HCT116 (cell line): ENCODE data around the gene PDZRN4. TPM values are rescaled to one million over a fixed set of nuclear protein-coding genes. Genes with fewer than 3 reads are reported as not detected.

Source experiments
- ATAC-seq: fragments of 200-7000 bp; cut with Tn5 transposase; 2 replicates; pipeline ENCODE4 v1.9.1; 2020; ENCODE audit warnings: mild to moderate bottlenecking, moderate library complexity
- BruUV-seq: library from RNA; stranded (reverse); fragments of 400-500 nt; replicated peaks from 2 replicates; lab custom pipeline; 2021; lab: Mats Ljungman, UMichigan
- CTCF ChIA-PET: fragments of 300-600 bp; sonication (Branson Sonifier 250); formaldehyde crosslinking; loops from one replicate; lab custom pipeline; 2021; ENCODE audit warnings: antibody characterized with exemption; lab: Charles Lee
- POLR2A ChIA-PET: fragments of 300-600, 350-600 bp; sonication (Branson Sonifier 250); formaldehyde crosslinking; loops from one replicate; lab custom pipeline; 2021; ENCODE audit warnings: antibody characterized with exemption; lab: Charles Lee
- RAD21 ChIA-PET, 2 experiments: fragments of 300-600 bp; sonication (Branson Sonifier 250); formaldehyde crosslinking; loops; one replicate each; lab custom pipeline; 2023; ENCODE audit warnings: low total read pairs in 2 of 2; ENCODE audit not compliant: uncharacterized antibody in 2 of 2, unreplicated experiment in 2 of 2, low non-redundant PET in 1 of 2; lab: Charles Lee
- DNase-seq: peaks from one replicate; pipeline ENCODE4 v3.0.0-alpha.2; 2010; ENCODE audit warnings: low read depth, low spot score
- H2AFZ ChIP-seq: fragments of 200-600 bp; shearing (Covaris generic), sonication (generic); 2 replicates; pipeline ENCODE4 v1.6.1; 2017; ENCODE audit warnings: low read depth, mixed run types, mixed read lengths, antibody characterized with exemption, low read length; ENCODE audit not compliant: poor library complexity, severe bottlenecking
- H3K27ac ChIP-seq: 2 replicates; pipeline ENCODE4 v1.5.1; 2012; ENCODE audit warnings: low read depth, low read length
- H3K27me3 ChIP-seq: fragments of 200-600 bp; sonication (generic); 2 replicates; pipeline ENCODE4 v1.6.1; 2016; ENCODE audit warnings: mixed run types, low read length, mixed read lengths; ENCODE audit not compliant: insufficient read depth
- H3K36me3 ChIP-seq, 2 experiments: fragments of 200-500 bp in 1 of 2; fragments of 200-600 bp in 1 of 2; sonication (Bioruptor generic) in 1 of 2; sonication (generic) in 1 of 2; 2 replicates each; pipeline versions ENCODE4 v1.5.1 to v1.6.1; 2014 to 2016; ENCODE audit warnings: low read length in 2 of 2, inconsistent platforms in 1 of 2, mixed read lengths in 1 of 2, mixed run types in 1 of 2; ENCODE audit not compliant: insufficient read depth in 2 of 2, control insufficient read depth in 1 of 2
- H3K4me1 ChIP-seq, 2 experiments: fragments of 200-600 bp in 1 of 2; sonication (generic) in 1 of 2; 2 replicates each; pipeline versions ENCODE4 v1.5.1 to v1.6.1; 2012 to 2017; ENCODE audit warnings: low read length in 2 of 2, inconsistent platforms in 1 of 2, mild to moderate bottlenecking in 1 of 2, mixed read lengths in 1 of 2, mixed run types in 1 of 2, moderate library complexity in 1 of 2; ENCODE audit not compliant: insufficient read depth in 2 of 2, control insufficient read depth in 1 of 2
- H3K4me2 ChIP-seq: fragments of 200-600 bp; sonication (generic); 2 replicates; pipeline ENCODE4 v1.6.1; 2017; ENCODE audit warnings: mixed run types, low read length, mixed read lengths
- H3K4me3 ChIP-seq, 2 experiments: fragments of 200-600 bp in 1 of 2; sonication (generic) in 1 of 2; replicated peaks in 1 of 2; 2 replicates each; pipeline ENCODE4 v1.5.1; 2011 to 2016; ENCODE audit warnings: low read length in 2 of 2, control low read depth in 1 of 2, low read depth in 1 of 2, mild to moderate bottlenecking in 1 of 2, mixed read lengths in 1 of 2, mixed run types in 1 of 2
- H3K79me2 ChIP-seq: fragments of 200-600 bp; sonication (generic); 2 replicates; pipeline ENCODE4 v1.6.1; 2017; ENCODE audit warnings: mild to moderate bottlenecking, mixed run types, low read length, moderate library complexity, mixed read lengths; ENCODE audit not compliant: insufficient read depth
- H3K9ac ChIP-seq: fragments of 200-600 bp; sonication (generic); 2 replicates; pipeline ENCODE4 v1.6.1; 2016; ENCODE audit warnings: low read length, mixed read lengths
- H3K9me2 ChIP-seq: fragments of 200-600 bp; sonication (generic), shearing (Covaris generic); 2 replicates; pipeline ENCODE4 v1.6.1; 2017; ENCODE audit warnings: mixed run types, mild to moderate bottlenecking, moderate library complexity; ENCODE audit not compliant: insufficient read depth
- H3K9me3 ChIP-seq, 2 experiments: fragments of 200-500 bp in 1 of 2; fragments of 200-600 bp in 1 of 2; sonication (Bioruptor generic) in 1 of 2; sonication (generic) in 1 of 2; 2 replicates each; pipeline ENCODE4 v1.6.1; 2014 to 2017; ENCODE audit warnings: low read length in 2 of 2, mixed read lengths in 2 of 2, inconsistent platforms in 1 of 2, low read depth in 1 of 2, mild to moderate bottlenecking in 1 of 2, mixed run types in 1 of 2, moderate library complexity in 1 of 2; ENCODE audit not compliant: control insufficient read depth in 1 of 2, insufficient read depth in 1 of 2
- H4K20me1 ChIP-seq: fragments of 200-600 bp; sonication (generic), shearing (Covaris generic); 2 replicates; pipeline ENCODE4 v1.6.1; 2017; ENCODE audit warnings: mixed run types, mild to moderate bottlenecking, moderate library complexity; ENCODE audit not compliant: insufficient read depth
- ELF1 ChIP-seq: IDR thresholded peaks from 2 replicates; pipeline ENCODE4 v1.6.1; 2012; ENCODE audit warnings: low read depth, borderline replicate concordance
- EZH2phosphoT487 ChIP-seq: fragments of 200-600 bp; IDR thresholded peaks from 2 replicates; pipeline ENCODE4 v1.6.1; 2018; ENCODE audit warnings: antibody characterized with exemption, borderline replicate concordance
- RAD21 ChIP-seq: IDR thresholded peaks from 2 replicates; pipeline ENCODE4 v1.6.1; 2012; ENCODE audit warnings: low read depth, mild to moderate bottlenecking
- SP1 ChIP-seq: IDR thresholded peaks from 2 replicates; pipeline ENCODE4 v1.6.1; 2012; ENCODE audit warnings: low read depth
- YY1 ChIP-seq: IDR thresholded peaks from 2 replicates; pipeline ENCODE4 v1.6.1; 2011; ENCODE audit warnings: low read length, low read depth, moderate library complexity, mild to moderate bottlenecking; ENCODE audit not compliant: insufficient replicate concordance; ENCODE audit errors: extremely low read depth
- intact Hi-C: fragments of 100-400 bp; cut with micrococcal nuclease; formaldehyde crosslinking; loops from 2 replicates; pipeline ENCODE4 v1.10.0; 2022
- total RNA-seq: library from RNA; stranded (reverse); gene quantifications from one replicate; pipeline ENCODE4 v1.2.1, GENCODE V29; 2021; ENCODE audit not compliant: unreplicated experiment
- TF ChIP-seq, protein P1 (sequence below), 3 experiments: fragments of 200-600 bp in 1 of 3; sonication (generic) in 1 of 3; IDR thresholded peaks in 2 of 3; conservative IDR thresholded peaks in 1 of 3; 2 replicates each; pipeline ENCODE4 v1.5.1; 2012 to 2017; ENCODE audit warnings: low read depth in 2 of 3, low read length in 2 of 3, antibody characterized with exemption in 1 of 3, borderline replicate concordance in 1 of 3, control low read depth in 1 of 3, mild to moderate bottlenecking in 1 of 3, mixed read lengths in 1 of 3, mixed run types in 1 of 3, moderate library complexity in 1 of 3; ENCODE audit not compliant: insufficient read depth in 1 of 3

The PDZRN4 gene
- total RNA-seq, 1 experiment from 2014 or later = not detected

DNA sequence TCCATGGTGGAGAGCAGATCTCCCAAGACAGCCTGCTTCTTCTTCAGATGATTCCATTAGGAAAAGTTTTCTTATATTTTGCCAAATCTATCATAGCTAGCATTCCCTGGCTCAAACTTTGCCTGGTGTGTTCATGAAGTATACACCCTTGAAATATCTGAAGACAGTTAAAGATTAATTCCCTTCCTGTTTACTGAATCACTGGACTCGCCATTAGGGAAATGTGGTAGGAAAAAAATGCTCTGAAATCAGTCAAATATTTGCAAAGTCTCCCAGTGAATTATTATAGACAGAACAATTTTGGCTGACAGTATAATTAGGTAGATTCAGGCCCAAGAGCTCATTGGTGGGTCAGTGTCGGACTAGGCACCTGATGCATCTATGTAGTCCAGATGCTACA is 86.5 kb downstream of the PDZRN4 start (continued):
- no peak for TF ChIP-seq SP1

- RAD21 ChIA-PET = interaction anchor here in 1 of 2 experiments (0.8 kb wide), 1 partner anchor 747 kb away, joined by 3 read pairs; no protein-coding TSS in a partner anchor
- intact Hi-C loops = loop anchor here (1.0 to 10.0 kb wide), 7 partner anchors 386 to 1297 kb away; no protein-coding TSS in a partner anchor
- H3K79me2 ChIP-seq = no peaks in the 10 kb centered on the region
- H3K4me2 ChIP-seq = no peak overlapping the region
- H3K9me3 ChIP-seq = no peaks in the 10 kb centered on the region
- H3K9ac ChIP-seq = no peak overlapping the region
- H3K27me3 ChIP-seq = no peaks in the 10 kb centered on the region
- TF ChIP-seq RAD21 (peak; percentile 86), YY1 (no peak), ELF1 (no peak), EZH2phosphoT487 (no peak)
- TF ChIP-seq, protein P1, sequence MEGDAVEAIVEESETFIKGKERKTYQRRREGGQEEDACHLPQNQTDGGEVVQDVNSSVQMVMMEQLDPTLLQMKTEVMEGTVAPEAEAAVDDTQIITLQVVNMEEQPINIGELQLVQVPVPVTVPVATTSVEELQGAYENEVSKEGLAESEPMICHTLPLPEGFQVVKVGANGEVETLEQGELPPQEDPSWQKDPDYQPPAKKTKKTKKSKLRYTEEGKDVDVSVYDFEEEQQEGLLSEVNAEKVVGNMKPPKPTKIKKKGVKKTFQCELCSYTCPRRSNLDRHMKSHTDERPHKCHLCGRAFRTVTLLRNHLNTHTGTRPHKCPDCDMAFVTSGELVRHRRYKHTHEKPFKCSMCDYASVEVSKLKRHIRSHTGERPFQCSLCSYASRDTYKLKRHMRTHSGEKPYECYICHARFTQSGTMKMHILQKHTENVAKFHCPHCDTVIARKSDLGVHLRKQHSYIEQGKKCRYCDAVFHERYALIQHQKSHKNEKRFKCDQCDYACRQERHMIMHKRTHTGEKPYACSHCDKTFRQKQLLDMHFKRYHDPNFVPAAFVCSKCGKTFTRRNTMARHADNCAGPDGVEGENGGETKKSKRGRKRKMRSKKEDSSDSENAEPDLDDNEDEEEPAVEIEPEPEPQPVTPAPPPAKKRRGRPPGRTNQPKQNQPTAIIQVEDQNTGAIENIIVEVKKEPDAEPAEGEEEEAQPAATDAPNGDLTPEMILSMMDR (IDR thresholded peaks at IDR 0.05 in 2 of 3, conservative IDR thresholded peaks at IDR 0.05 in 1 of 3; ENCODE audit: borderline replicate concordance in 1 of 3, insufficient read depth in 1 of 3, low read depth in 2 of 3, low read length in 2 of 3) = peak; percentile 54 to 72 (median 57); a peak in 5 of 6 replicates
- H3K27ac ChIP-seq = no peak overlapping the region
- no peaks in the 10 kb centered on the region for H3K9me2 ChIP-seq
- H4K20me1 ChIP-seq = no peaks in the 10 kb centered on the region
- ATAC-seq (peak; percentile 55), DNase-seq (peak; percentile 19)
- no peak overlapping the region for H3K4me3 ChIP-seq
- CTCF ChIA-PET = interaction anchor here (0.9 to 2.6 kb wide), 5 partner anchors 13 to 1095 kb away, joined by 3 to 23 read pairs (median 6); no protein-coding TSS in a partner anchor
- H3K36me3 ChIP-seq = no peaks in the 10 kb centered on the region
- POLR2A ChIA-PET = no interaction called here
- peak overlapping the region; percentile 42 for H2AFZ ChIP-seq
- BruUV-seq = no TSS peak
- H3K4me1 ChIP-seq = no peaks in the 10 kb centered on the region
Observed at GRCh38 chr12:41277100-41277945, 89.2 kb downstream of the PDZRN4 start.
